SK-N-SH (cell line): ENCODE results near the gene MEAK7. TPM values are rescaled to one million over a fixed set of nuclear protein-coding genes. Genes with fewer than 3 reads are reported as not detected.

Source experiments
- CTCF ChIA-PET: fragments of 300-600, 350-600 bp; formaldehyde crosslinking; extraction: SDS; loops from one replicate; lab custom pipeline; 2021; lab: Yijun Ruan, JAX
- POLR2A ChIA-PET: fragments of 350-600 bp; sonication (Branson Sonifier 250); formaldehyde crosslinking; extraction: SDS; loops from one replicate; lab custom pipeline; 2020; ENCODE audit warnings: antibody characterized with exemption, inconsistent platforms; lab: Yijun Ruan, JAX
- DNase-seq: peaks from one replicate; pipeline ENCODE4 v3.0.0; 2012
- H2AFZ ChIP-seq: fragments of 200-600 bp; sonication (generic); 2 replicates; pipeline ENCODE4 v1.8.1; 2016; ENCODE audit warnings: antibody characterized with exemption, mild to moderate bottlenecking, low read depth
- H3F3A ChIP-seq: fragments of 200-600 bp; sonication (generic); replicated peaks from 2 replicates; pipeline ENCODE3; 2016; ENCODE audit warnings: antibody characterized with exemption, mild to moderate bottlenecking; ENCODE audit not compliant: insufficient read depth
- H3K27ac ChIP-seq, 2 experiments: fragments of 200-500 bp in 1 of 2; fragments of 200-600 bp in 1 of 2; sonication (Bioruptor generic) in 1 of 2; sonication (generic), shearing (Covaris generic) in 1 of 2; 2 replicates each; pipeline versions ENCODE4 v1.5.1 to v1.6.1; 2014 to 2016; ENCODE audit warnings: low read depth in 2 of 2, inconsistent platforms in 1 of 2, low read length in 1 of 2, mild to moderate bottlenecking in 1 of 2, mixed read lengths in 1 of 2
- H3K27me3 ChIP-seq: fragments of 200-600 bp; sonication (generic), shearing (Covaris generic); 2 replicates; pipeline ENCODE4 v1.6.1; 2016; ENCODE audit warnings: mixed run types; ENCODE audit not compliant: insufficient read depth
- H3K36me3 ChIP-seq, 2 experiments: fragments of 200-500 bp in 1 of 2; fragments of 200-600 bp in 1 of 2; sonication (Bioruptor generic) in 1 of 2; sonication (generic) in 1 of 2; replicated peaks in 1 of 2; 2 replicates each; pipeline versions ENCODE3 to v1.5.1; 2014 to 2016; ENCODE audit warnings: low read length in 1 of 2, mild to moderate bottlenecking in 1 of 2; ENCODE audit not compliant: insufficient read depth in 2 of 2, control insufficient read depth in 1 of 2
- H3K4me1 ChIP-seq, 2 experiments: fragments of 200-500 bp in 1 of 2; fragments of 200-600 bp in 1 of 2; sonication (Bioruptor generic) in 1 of 2; sonication (generic), shearing (Covaris generic) in 1 of 2; 2 replicates each; pipeline versions ENCODE4 v1.5.1 to v1.6.1; 2014 to 2016; ENCODE audit warnings: low read depth in 1 of 2, low read length in 1 of 2, mixed run types in 1 of 2; ENCODE audit not compliant: insufficient read depth in 2 of 2, control insufficient read depth in 1 of 2
- H3K4me2 ChIP-seq: fragments of 200-600 bp; sonication (generic), shearing (Covaris generic); 2 replicates; pipeline ENCODE4 v1.6.1; 2017; ENCODE audit warnings: mixed run types
- H3K4me3 ChIP-seq, 2 experiments: fragments of 200-500 bp in 1 of 2; fragments of 200-600 bp in 1 of 2; sonication (Bioruptor generic) in 1 of 2; sonication (generic), shearing (Covaris generic) in 1 of 2; 2 replicates each; pipeline versions ENCODE4 v1.5.1 to v1.8.1; 2014 to 2016; ENCODE audit warnings: low read depth in 2 of 2, inconsistent platforms in 1 of 2, low read length in 1 of 2, mild to moderate bottlenecking in 1 of 2, mixed read lengths in 1 of 2, moderate library complexity in 1 of 2
- H3K79me2 ChIP-seq: fragments of 200-600 bp; sonication (generic); 2 replicates; pipeline ENCODE4 v1.8.1; 2017; ENCODE audit warnings: mild to moderate bottlenecking; ENCODE audit not compliant: insufficient read depth
- H3K9ac ChIP-seq: fragments of 200-600 bp; sonication (generic); 2 replicates; pipeline ENCODE4 v1.6.1; 2017; ENCODE audit warnings: mixed run types
- H3K9me2 ChIP-seq: fragments of 200-600 bp; sonication (generic); 2 replicates; pipeline ENCODE4 v1.6.1; 2017; ENCODE audit warnings: mixed run types
- H3K9me3 ChIP-seq: fragments of 200-600 bp; sonication (generic); 2 replicates; pipeline ENCODE4 v1.6.1; 2017; ENCODE audit warnings: mixed run types, mild to moderate bottlenecking, moderate library complexity
- H4K20me1 ChIP-seq: fragments of 200-600 bp; sonication (generic); 2 replicates; pipeline ENCODE4 v1.6.1; 2017; ENCODE audit warnings: mild to moderate bottlenecking, mixed run types; ENCODE audit not compliant: insufficient read depth
- ELF1 ChIP-seq: IDR thresholded peaks from 2 replicates; pipeline ENCODE4 v1.4.0; 2012
- EP300 ChIP-seq, 2 experiments: IDR thresholded peaks; 2 replicates each; pipeline versions ENCODE4 v1.4.0 to v1.6.1; 2012; ENCODE audit warnings: borderline replicate concordance in 1 of 2, low read depth in 1 of 2, low read length in 1 of 2
- EZH2phosphoT487 ChIP-seq: fragments of 200-600 bp; sonication (generic); IDR thresholded peaks from 2 replicates; pipeline ENCODE4 v1.6.1; 2017; ENCODE audit warnings: low read depth, mixed run types, mild to moderate bottlenecking, antibody characterized with exemption, moderate library complexity, borderline replicate concordance
- GABPA ChIP-seq: IDR thresholded peaks from 2 replicates; pipeline ENCODE4 v1.4.0; 2012; ENCODE audit warnings: low read depth, mild to moderate bottlenecking
- GATA2 ChIP-seq: sonication (generic); formaldehyde crosslinking; IDR thresholded peaks from 2 replicates; pipeline ENCODE4 v1.5.0; 2020; ENCODE audit warnings: mild to moderate bottlenecking, missing genetic modification reagents
- NRF1 ChIP-seq: IDR thresholded peaks from 2 replicates; pipeline ENCODE4 v1.6.1; 2012; ENCODE audit warnings: low read depth, mild to moderate bottlenecking, low read length
- RFX5 ChIP-seq: IDR thresholded peaks from 2 replicates; pipeline ENCODE4 v1.6.1; 2012; ENCODE audit warnings: mild to moderate bottlenecking, improper control_type of control experiment, low read length
- TCF12 ChIP-seq: IDR thresholded peaks from 2 replicates; pipeline ENCODE4 v1.4.0; 2012
- WGBS: methylation state at CpG from one replicate; pipeline ENCODE4 v1.1.6; 2017; ENCODE audit warnings: low lambda C conversion rate; 5-methylcytosine and 5-hydroxymethylcytosine counted together
- polyA plus RNA-seq, 3 experiments: library from polyadenylated mRNA; depleted of rRNA; stranded (reverse); fragments of >200 nt; gene quantifications; 2 replicates each; pipeline ENCODE4 v1.2.3, GENCODE V29; 2012
- TF ChIP-seq, protein P1 (sequence below): fragments of 150-350 bp; IDR thresholded peaks from 2 replicates; pipeline ENCODE4 v1.6.1; 2017; ENCODE audit warnings: antibody characterized with exemption, low read length, low read depth, borderline replicate concordance
- TF ChIP-seq, protein P2 (sequence below): IDR thresholded peaks from 2 replicates; pipeline ENCODE4 v1.6.1; 2012; ENCODE audit warnings: mild to moderate bottlenecking, low read depth, low read length, moderate library complexity
- TF ChIP-seq, protein P3 (sequence below): IDR thresholded peaks from 2 replicates; pipeline ENCODE4 v1.4.0; 2012; ENCODE audit warnings: low read depth, borderline replicate concordance

Gene MEAK7
- polyA plus RNA-seq, 1 of the 3 experiments (the other 2 are of a cell fraction): 11.9 TPM

DNA sequence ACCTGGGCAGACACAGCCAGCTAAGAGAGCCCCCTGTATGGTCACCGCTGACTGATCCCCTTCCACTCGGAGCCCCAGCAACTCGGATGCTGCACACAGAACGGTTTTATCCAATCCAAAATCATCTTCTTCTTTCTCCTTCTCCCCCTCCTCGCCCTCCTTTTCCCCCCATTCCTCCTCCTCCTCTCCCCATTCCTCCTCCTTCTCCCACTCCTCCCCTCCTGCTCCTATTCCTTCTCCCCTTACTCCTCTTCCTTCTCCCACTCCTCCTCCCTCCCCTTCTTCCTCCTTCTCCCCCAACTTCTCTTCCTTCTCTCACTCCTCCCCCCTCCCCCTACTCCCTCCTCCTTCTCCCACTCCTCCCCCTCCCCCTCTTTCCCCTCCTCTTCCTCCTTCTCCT is 30.4 kb upstream of the MEAK7 start:
- Histone ChIP-seq H3K4me2 (no peak overlapping the region), H3F3A (peaks cover 42% of the 10 kb centered on the region), H2AFZ (no peak overlapping the region), H3K79me2 (no peaks in the 10 kb centered on the region), H3K4me3 (no peak overlapping the region), H3K27me3 (no peaks in the 10 kb centered on the region), H3K4me1 (peaks cover 3 to 16% of the 10 kb centered on the region in 2 experiments; a peak in 3 of 4 replicates), H3K9me2 (no peaks in the 10 kb centered on the region), H4K20me1 (no peaks in the 10 kb centered on the region), H3K9ac (no peak overlapping the region), H3K36me3 (no peaks in the 10 kb centered on the region), H3K9me3 (no peaks in the 10 kb centered on the region), H3K27ac (no peak overlapping the region)
- DNase-seq: no peak
- TF ChIP-seq GABPA (no peak), NRF1 (no peak), GATA2 (no peak), EZH2phosphoT487 (no peak), TCF12 (no peak), RFX5 (no peak), ELF1 (no peak), EP300 (IDR thresholded peaks at IDR 0.05; ENCODE audit: borderline replicate concordance in 1 of 2, low read depth in 1 of 2, low read length in 1 of 2) (no peak)
- TF ChIP-seq, protein P1, sequence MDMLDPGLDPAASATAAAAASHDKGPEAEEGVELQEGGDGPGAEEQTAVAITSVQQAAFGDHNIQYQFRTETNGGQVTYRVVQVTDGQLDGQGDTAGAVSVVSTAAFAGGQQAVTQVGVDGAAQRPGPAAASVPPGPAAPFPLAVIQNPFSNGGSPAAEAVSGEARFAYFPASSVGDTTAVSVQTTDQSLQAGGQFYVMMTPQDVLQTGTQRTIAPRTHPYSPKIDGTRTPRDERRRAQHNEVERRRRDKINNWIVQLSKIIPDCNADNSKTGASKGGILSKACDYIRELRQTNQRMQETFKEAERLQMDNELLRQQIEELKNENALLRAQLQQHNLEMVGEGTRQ: no peak
- TF ChIP-seq, protein P2, sequence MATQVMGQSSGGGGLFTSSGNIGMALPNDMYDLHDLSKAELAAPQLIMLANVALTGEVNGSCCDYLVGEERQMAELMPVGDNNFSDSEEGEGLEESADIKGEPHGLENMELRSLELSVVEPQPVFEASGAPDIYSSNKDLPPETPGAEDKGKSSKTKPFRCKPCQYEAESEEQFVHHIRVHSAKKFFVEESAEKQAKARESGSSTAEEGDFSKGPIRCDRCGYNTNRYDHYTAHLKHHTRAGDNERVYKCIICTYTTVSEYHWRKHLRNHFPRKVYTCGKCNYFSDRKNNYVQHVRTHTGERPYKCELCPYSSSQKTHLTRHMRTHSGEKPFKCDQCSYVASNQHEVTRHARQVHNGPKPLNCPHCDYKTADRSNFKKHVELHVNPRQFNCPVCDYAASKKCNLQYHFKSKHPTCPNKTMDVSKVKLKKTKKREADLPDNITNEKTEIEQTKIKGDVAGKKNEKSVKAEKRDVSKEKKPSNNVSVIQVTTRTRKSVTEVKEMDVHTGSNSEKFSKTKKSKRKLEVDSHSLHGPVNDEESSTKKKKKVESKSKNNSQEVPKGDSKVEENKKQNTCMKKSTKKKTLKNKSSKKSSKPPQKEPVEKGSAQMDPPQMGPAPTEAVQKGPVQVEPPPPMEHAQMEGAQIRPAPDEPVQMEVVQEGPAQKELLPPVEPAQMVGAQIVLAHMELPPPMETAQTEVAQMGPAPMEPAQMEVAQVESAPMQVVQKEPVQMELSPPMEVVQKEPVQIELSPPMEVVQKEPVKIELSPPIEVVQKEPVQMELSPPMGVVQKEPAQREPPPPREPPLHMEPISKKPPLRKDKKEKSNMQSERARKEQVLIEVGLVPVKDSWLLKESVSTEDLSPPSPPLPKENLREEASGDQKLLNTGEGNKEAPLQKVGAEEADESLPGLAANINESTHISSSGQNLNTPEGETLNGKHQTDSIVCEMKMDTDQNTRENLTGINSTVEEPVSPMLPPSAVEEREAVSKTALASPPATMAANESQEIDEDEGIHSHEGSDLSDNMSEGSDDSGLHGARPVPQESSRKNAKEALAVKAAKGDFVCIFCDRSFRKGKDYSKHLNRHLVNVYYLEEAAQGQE: no peak
- TF ChIP-seq, protein P3, sequence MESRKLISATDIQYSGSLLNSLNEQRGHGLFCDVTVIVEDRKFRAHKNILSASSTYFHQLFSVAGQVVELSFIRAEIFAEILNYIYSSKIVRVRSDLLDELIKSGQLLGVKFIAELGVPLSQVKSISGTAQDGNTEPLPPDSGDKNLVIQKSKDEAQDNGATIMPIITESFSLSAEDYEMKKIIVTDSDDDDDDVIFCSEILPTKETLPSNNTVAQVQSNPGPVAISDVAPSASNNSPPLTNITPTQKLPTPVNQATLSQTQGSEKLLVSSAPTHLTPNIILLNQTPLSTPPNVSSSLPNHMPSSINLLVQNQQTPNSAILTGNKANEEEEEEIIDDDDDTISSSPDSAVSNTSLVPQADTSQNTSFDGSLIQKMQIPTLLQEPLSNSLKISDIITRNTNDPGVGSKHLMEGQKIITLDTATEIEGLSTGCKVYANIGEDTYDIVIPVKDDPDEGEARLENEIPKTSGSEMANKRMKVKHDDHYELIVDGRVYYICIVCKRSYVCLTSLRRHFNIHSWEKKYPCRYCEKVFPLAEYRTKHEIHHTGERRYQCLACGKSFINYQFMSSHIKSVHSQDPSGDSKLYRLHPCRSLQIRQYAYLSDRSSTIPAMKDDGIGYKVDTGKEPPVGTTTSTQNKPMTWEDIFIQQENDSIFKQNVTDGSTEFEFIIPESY: no peak
- WGBS: 90% methylated on average over 5 of the region's 5 CpGs
- ChIA-PET POLR2A (no interaction called here), CTCF (no interaction called here)
